Astrocyte of the cerebellum (primary cell): ENCODE measurements around the gene GABRR1.

Source experiments
- DNase-seq: peaks from one replicate; pipeline ENCODE4 v3.0.0-alpha.2; 2011; ENCODE audit warnings: low read depth
- H3K4me3 ChIP-seq: 2 replicates; pipeline ENCODE4 v1.5.1; 2011; ENCODE audit warnings: mild to moderate bottlenecking, low read depth, low read length, moderate library complexity
- in situ Hi-C: cut with HindIII; loops from 2 replicates; pipeline ENCODE4 v1.10.0; 2017; ENCODE audit warnings: low sequenced_read_pairs
- TF ChIP-seq, protein P1 (sequence below): IDR thresholded peaks from 2 replicates; pipeline ENCODE4 v1.5.1; 2012; ENCODE audit warnings: low read length, low read depth, moderate library complexity, mild to moderate bottlenecking; ENCODE audit errors: missing control alignments

GABRR1 gene

GRCh38 chr6:89217299-89217910 is at the start of gene GABRR1:
Gene GABRR1 (minus strand): TSS chr6:89217358. CDS start chr6:89217322, 36 bp downstream.
- no peak within 1 kb of the TSS for H3K4me3 ChIP-seq
- TF ChIP-seq, protein P1, sequence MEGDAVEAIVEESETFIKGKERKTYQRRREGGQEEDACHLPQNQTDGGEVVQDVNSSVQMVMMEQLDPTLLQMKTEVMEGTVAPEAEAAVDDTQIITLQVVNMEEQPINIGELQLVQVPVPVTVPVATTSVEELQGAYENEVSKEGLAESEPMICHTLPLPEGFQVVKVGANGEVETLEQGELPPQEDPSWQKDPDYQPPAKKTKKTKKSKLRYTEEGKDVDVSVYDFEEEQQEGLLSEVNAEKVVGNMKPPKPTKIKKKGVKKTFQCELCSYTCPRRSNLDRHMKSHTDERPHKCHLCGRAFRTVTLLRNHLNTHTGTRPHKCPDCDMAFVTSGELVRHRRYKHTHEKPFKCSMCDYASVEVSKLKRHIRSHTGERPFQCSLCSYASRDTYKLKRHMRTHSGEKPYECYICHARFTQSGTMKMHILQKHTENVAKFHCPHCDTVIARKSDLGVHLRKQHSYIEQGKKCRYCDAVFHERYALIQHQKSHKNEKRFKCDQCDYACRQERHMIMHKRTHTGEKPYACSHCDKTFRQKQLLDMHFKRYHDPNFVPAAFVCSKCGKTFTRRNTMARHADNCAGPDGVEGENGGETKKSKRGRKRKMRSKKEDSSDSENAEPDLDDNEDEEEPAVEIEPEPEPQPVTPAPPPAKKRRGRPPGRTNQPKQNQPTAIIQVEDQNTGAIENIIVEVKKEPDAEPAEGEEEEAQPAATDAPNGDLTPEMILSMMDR, result no peak
- DNase-seq, result no peak
- in situ Hi-C loops, result no loop called here

DNA sequence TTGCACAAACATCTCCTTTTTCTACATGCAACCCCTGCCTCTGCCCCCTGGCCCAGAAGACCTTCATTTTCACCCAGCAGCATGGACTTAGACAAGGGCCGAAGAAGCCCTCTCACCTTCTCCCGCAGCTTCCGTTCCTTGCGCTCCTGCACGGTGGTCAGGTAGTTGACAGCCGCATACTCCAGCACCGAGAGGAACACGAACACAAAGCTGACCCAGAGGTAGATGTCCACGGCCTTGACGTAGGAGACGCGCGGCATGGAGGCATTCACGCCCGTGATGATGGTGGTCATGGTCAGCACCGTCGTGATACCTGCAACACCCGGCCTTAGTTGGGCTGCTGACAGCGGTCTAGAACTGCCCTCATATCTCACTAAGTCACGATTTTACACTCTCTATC is 47.1 kb upstream of the GABRR1 start:
- TF ChIP-seq, protein P1, result no peak
- DNase-seq, result no peak
- H3K4me3 ChIP-seq, result no peak overlapping the region
- in situ Hi-C loops, result no loop called here

- TF ChIP-seq, protein P1, result no peak
- in situ Hi-C loops, result no loop called here
- H3K4me3 ChIP-seq, result no peak overlapping the region
- no peak for DNase-seq
Observed at GRCh38 chr6:89260832-89261231, 43.7 kb upstream of the GABRR1 start.

DNA sequence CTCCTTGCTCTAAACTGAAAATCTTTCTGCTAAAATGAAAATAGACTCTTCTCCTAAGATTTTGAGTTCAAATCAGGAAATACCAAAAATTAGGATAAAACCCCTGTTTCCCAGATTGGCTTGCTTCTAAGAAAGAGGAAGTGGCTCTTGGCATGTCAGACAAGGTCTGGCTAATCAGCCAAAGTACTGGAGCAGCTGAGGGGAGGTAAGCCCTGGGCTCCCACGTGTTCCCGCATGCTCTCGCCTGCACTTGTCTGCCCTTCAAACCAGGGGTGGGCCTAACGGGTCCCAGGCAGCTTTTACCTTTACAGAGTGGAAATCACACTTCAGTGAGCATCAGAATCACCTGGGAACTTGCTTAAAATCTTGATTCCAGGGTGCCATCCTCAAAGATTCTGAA is 43.2 kb upstream of the GABRR1 start:
- TF ChIP-seq, protein P1, result no peak
- H3K4me3 ChIP-seq, result no peak overlapping the region
- in situ Hi-C loops, result no loop called here

GRCh38 chr6:89258912-89259311 is 41.8 kb upstream of the GABRR1 start:
- TF ChIP-seq, protein P1, result no peak
- H3K4me3 ChIP-seq, result no peak overlapping the region
- DNase-seq, result no peak
- in situ Hi-C loops, result no loop called here

More for the DNA sequence above, 43.2 kb upstream of the GABRR1 start:
- no peak for DNase-seq

- in situ Hi-C loops, result no loop called here
- TF ChIP-seq, protein P1, result no peak
- no peak for DNase-seq
- no peak overlapping the region for H3K4me3 ChIP-seq
Observed at GRCh38 chr6:89257781-89258180, 40.6 kb upstream of the GABRR1 start.
